OCI-LY3 (cell line): ENCODE results near the gene GSE1.

ENCODE experiments used
- H2AFZ ChIP-seq: fragments of 200-600, 300-600 bp; shearing (Covaris generic); 2 replicates; pipeline ENCODE4 v1.6.0; 2014; ENCODE audit warnings: antibody characterized with exemption, low read depth, low read length
- H3K27ac ChIP-seq: fragments of 200-600, 300-600 bp; sonication (generic); 2 replicates; pipeline ENCODE4 v1.5.1; 2014; ENCODE audit warnings: mild to moderate bottlenecking, low read length, moderate library complexity, mixed read lengths
- H3K27me3 ChIP-seq: fragments of 200-600, 300-600 bp; sonication (generic); 2 replicates; pipeline ENCODE4 v1.6.1; 2014; ENCODE audit warnings: low read depth, low read length, mixed read lengths
- H3K36me3 ChIP-seq: fragments of 200-600, 300-600 bp; sonication (generic); replicated peaks from 2 replicates; pipeline ENCODE3; 2014; ENCODE audit warnings: low read depth, low read length, mixed read lengths
- H3K4me1 ChIP-seq: fragments of 300-600, 200-600 bp; sonication (generic); 2 replicates; pipeline ENCODE4 v1.6.1; 2014; ENCODE audit warnings: low read length, mixed read lengths
- H3K4me2 ChIP-seq: fragments of 200-600, 300-600 bp; sonication (generic); 2 replicates; pipeline ENCODE4 v1.6.1; 2014; ENCODE audit warnings: low read length, mixed read lengths
- H3K4me3 ChIP-seq: fragments of 300-600, 200-600 bp; sonication (generic); 2 replicates; pipeline ENCODE4 v1.5.1; 2014; ENCODE audit warnings: antibody characterized with exemption, mild to moderate bottlenecking, low read length, moderate library complexity
- H3K79me2 ChIP-seq: fragments of 300-600, 200-600 bp; shearing (Covaris generic); 2 replicates; pipeline ENCODE4 v1.6.1; 2014; ENCODE audit warnings: mild to moderate bottlenecking, low read length, mixed read lengths
- H3K9ac ChIP-seq: fragments of 300-600, 200-600 bp; shearing (Covaris generic); 2 replicates; pipeline ENCODE4 v1.6.0; 2014; ENCODE audit warnings: mild to moderate bottlenecking, low read length, moderate library complexity
- H3K9me3 ChIP-seq: fragments of 200-600, 300-600 bp; shearing (Covaris generic); 2 replicates; pipeline ENCODE4 v1.6.1; 2014; ENCODE audit warnings: low read length, mixed read lengths; ENCODE audit not compliant: insufficient read depth
- H4K20me1 ChIP-seq: fragments of 200-600, 300-600 bp; sonication (generic); 2 replicates; pipeline ENCODE4 v1.6.1; 2016; ENCODE audit warnings: low read length, mixed read lengths; ENCODE audit not compliant: insufficient read depth
- EZH2phosphoT487 ChIP-seq: fragments of 200-600 bp; shearing (Covaris generic); IDR thresholded peaks from 2 replicates; pipeline ENCODE4 v1.6.1; 2018; ENCODE audit warnings: antibody characterized with exemption, mixed run types, low read depth
- TF ChIP-seq, protein P1 (sequence below): fragments of 200-600, 300-600 bp; sonication (generic); IDR thresholded peaks from 2 replicates; pipeline ENCODE4 v1.5.1; 2014; ENCODE audit warnings: antibody characterized with exemption, low read length, low read depth

Gene GSE1

DNA sequence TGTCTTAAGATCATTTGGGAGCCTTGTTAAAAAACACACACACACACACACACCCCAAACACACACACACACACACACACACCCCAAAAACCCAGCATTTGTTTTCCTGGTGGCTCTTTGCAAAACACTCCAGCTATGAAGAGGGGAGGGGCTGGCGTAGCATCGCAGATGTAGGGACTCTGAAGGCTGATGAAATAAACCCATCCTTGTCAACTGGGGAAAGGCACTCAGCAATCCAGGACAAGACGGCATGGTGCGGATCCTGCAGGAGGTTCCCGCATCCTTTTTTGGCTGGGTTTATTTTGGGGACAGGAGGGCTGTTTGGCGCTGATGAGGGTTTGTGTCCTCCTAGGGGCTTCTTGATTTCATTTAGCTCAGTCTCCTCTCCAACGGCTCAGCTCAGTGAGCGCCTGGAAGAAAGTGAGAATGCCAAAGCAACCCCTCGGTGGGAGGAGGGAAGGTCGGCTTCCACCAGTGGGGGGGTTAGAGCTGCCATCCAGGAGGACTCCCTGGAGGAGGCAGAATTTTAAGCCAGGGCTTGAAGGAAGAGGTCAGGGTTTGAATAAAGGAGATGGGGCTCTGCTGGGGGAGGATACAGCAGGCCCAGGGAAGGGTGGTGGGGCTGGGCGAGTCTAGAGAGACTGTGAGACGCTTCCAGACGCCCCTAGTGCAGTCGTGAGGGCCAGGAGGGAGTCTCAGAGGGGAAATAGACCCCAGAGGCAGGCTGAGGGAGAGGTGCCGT, 12.4 kb upstream of the GSE1 start:
- H4K20me1 ChIP-seq: peaks cover 80% of the 10 kb centered on the region

DNA sequence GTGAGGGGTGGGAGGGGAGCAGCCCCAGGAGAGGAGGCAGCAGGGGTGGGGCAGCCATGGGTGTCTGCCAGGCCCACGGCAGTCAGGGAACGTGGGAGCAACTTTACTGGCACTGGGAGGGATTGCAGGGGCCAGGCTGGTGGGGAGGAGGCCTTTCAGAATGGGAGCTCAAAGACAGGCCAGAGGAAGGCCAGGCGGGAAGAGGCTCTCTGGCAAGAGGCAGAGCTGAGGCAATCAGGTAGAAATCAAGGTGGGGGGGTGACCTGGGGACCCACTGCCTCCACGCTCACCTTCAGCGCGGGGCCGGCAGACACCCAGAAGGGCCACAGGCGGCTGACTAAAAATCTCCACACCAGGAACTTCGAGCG, 11.9 kb upstream of the GSE1 start:
- no peaks in the 10 kb centered on the region for H3K27me3 ChIP-seq
- H3K9me3 ChIP-seq: no peaks in the 10 kb centered on the region
- peaks cover 1% of the 10 kb centered on the region for H3K36me3 ChIP-seq
- H3K4me1 ChIP-seq: no peaks in the 10 kb centered on the region
- TF ChIP-seq, protein P1, sequence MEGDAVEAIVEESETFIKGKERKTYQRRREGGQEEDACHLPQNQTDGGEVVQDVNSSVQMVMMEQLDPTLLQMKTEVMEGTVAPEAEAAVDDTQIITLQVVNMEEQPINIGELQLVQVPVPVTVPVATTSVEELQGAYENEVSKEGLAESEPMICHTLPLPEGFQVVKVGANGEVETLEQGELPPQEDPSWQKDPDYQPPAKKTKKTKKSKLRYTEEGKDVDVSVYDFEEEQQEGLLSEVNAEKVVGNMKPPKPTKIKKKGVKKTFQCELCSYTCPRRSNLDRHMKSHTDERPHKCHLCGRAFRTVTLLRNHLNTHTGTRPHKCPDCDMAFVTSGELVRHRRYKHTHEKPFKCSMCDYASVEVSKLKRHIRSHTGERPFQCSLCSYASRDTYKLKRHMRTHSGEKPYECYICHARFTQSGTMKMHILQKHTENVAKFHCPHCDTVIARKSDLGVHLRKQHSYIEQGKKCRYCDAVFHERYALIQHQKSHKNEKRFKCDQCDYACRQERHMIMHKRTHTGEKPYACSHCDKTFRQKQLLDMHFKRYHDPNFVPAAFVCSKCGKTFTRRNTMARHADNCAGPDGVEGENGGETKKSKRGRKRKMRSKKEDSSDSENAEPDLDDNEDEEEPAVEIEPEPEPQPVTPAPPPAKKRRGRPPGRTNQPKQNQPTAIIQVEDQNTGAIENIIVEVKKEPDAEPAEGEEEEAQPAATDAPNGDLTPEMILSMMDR: no peak
- no peak for TF ChIP-seq EZH2phosphoT487
- no peak overlapping the region for H3K9ac ChIP-seq
- H2AFZ ChIP-seq: no peak overlapping the region
- H3K4me2 ChIP-seq: no peak overlapping the region
- no peak overlapping the region for H3K4me3 ChIP-seq
- H4K20me1 ChIP-seq: peaks cover 81% of the 10 kb centered on the region
- H3K27ac ChIP-seq: no peak overlapping the region
- peaks cover 38% of the 10 kb centered on the region for H3K79me2 ChIP-seq

More for the DNA sequence above, 12.4 kb upstream of the GSE1 start:
- H3K4me2 ChIP-seq: no peak overlapping the region
- H3K4me3 ChIP-seq: no peak overlapping the region
- H3K27ac ChIP-seq: no peak overlapping the region
- TF ChIP-seq, protein P1: no peak
- no peak for TF ChIP-seq EZH2phosphoT487
- H2AFZ ChIP-seq: no peak overlapping the region
- no peaks in the 10 kb centered on the region for H3K4me1 ChIP-seq
- no peak overlapping the region for H3K9ac ChIP-seq
- H3K27me3 ChIP-seq: no peaks in the 10 kb centered on the region
- H3K9me3 ChIP-seq: no peaks in the 10 kb centered on the region
- H3K36me3 ChIP-seq: no peaks in the 10 kb centered on the region
- H3K79me2 ChIP-seq: peaks cover 36% of the 10 kb centered on the region

DNA sequence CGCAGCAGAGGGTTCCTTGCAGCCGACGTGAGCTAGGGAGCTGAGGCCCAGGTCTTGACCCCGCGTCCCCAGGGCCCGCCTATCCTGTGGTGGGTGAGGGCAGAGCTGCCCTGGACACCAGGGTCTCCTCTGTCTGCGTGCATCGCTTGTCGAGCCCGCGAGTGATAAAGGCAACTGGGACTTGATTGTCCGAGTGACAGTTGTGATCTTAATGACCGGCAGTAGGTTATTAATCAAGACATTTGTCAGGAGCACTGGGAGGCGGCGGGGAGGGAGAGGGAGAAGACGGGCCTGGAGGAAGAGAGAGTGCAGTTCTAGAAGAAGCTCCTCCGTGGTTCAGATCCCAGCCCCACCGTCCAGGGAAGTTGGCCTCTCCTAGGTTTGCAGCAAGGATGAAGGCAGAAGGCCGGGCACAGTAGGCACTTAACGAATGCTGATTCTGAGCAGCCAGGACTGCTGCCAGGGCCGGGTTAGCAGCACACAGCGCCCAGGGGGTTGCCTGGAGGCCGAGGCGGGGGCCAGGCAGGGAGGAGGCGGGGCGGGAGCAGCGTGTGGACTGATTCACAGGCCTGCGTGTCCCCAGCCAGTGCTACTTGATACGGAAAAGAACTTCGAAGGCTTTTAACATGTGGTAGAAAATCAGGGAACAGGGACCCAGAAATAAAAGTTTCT, 11.3 kb upstream of the GSE1 start:
- Histone ChIP-seq H3K4me3 (no peak overlapping the region), H4K20me1 (peaks cover 86% of the 10 kb centered on the region), H3K27ac (no peak overlapping the region), H3K36me3 (peaks cover 3% of the 10 kb centered on the region), H2AFZ (no peak overlapping the region), H3K4me1 (no peaks in the 10 kb centered on the region), H3K4me2 (no peak overlapping the region), H3K79me2 (peaks cover 42% of the 10 kb centered on the region), H3K27me3 (no peaks in the 10 kb centered on the region), H3K9me3 (no peaks in the 10 kb centered on the region), H3K9ac (no peak overlapping the region)
- TF ChIP-seq, protein P1: no peak
- no peak for TF ChIP-seq EZH2phosphoT487

DNA sequence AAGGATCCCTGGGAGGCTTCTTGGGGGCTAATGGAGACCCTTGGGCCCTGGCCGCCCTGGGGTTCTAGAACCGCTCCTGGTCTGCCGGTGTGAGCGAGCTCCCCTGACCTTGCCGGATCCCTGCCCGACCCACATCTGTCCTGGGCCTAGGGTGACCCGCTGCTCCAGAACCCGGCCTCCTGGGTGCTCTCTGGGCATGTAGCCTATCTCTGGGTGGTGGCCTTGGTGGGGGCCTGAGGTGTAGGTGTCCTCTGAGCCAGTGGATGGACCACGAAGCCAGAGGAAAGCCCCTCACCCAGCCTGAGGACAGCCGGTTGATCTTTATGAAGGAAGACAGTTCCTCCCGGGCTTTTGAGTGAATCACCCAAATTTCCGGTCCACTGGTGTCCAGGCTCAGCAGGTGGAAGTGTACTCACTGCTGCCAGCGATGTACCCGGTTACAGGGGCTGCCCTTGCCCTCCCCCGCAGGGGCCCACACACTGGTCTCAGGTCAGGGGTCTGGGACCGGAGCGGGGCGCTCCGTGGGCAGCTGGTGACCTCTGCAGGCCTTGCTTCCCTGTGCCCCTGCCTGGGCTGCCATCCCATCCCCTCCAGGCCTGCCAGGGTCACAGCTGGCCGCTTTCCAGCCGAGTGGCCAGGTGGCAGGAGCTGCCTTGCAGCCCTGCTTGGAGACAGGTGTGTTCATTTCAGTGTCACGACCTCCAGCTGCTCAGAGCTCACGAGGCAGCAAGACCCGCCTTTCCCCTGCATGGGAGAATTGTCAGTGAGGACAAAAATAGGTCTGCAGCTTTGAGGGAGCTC, 10.5 kb upstream of the GSE1 start:
- H3K79me2 ChIP-seq: peaks cover 46% of the 10 kb centered on the region
- peaks cover 7% of the 10 kb centered on the region for H3K4me1 ChIP-seq
- no peak overlapping the region for H2AFZ ChIP-seq
- H3K27ac ChIP-seq: no peak overlapping the region
- no peak overlapping the region for H3K4me3 ChIP-seq
- no peak for TF ChIP-seq EZH2phosphoT487
- TF ChIP-seq, protein P1: no peak
- H3K27me3 ChIP-seq: peaks cover 6% of the 10 kb centered on the region
- no peaks in the 10 kb centered on the region for H3K9me3 ChIP-seq
- peaks cover 90% of the 10 kb centered on the region for H4K20me1 ChIP-seq
- H3K9ac ChIP-seq: no peak overlapping the region
- H3K4me2 ChIP-seq: no peak overlapping the region
- peaks cover 3% of the 10 kb centered on the region for H3K36me3 ChIP-seq
